ENCODE results near the gene HIPK2. TPM values are rescaled to one million over a fixed set of nuclear protein-coding genes. Genes with fewer than 3 reads are reported as not detected.

The HIPK2 gene
- total RNA-seq, 1 experiment from 2014 or later = 33.4 TPM

DNA sequence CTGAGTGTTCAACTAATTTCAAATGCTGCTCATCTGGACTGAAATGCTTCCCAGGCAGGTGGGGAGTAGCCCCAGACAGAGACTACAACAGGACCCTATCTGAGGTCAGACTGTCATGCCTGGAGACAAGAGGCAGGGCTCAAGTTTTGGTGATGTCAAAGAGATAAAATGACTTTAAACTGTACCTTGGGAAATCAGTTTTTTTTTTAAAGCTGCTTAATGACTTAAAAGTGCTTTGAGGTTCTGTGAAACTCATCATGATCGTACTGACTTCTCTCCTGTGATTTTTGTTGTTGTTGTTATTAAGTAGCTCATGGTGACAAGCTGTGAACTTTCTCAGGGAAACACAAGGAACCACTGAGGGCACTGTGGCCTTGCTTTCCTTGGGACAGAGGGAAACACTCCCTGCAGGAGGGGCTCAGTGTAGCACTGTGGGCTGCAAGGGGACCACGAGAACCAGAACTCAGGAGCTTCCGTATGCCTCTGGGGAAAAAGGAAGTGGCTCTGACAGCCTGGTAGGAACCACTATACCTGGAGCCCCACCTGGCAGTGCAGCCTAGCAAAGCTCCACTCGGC lies 9.5 kb downstream of the HIPK2 start:
- no peak for TF ChIP-seq CTCF (IDR thresholded peaks at IDR 0.05; ENCODE audit: unreplicated experiment)
- intact Hi-C loops (cut with micrococcal nuclease; ENCODE audit: unreplicated experiment) = no loop called here
- Mint-ChIP-seq H3K27ac (ENCODE audit: unreplicated experiment) (no peak overlapping the region), H3K36me3 (ENCODE audit: insufficient read depth, unreplicated experiment) (no peaks in the 10 kb centered on the region), H3K27me3 (ENCODE audit: unreplicated experiment) (no peaks in the 10 kb centered on the region), H3K4me3 (ENCODE audit: low read depth, unreplicated experiment) (no peak overlapping the region), H3K4me1 (ENCODE audit: low read depth, unreplicated experiment) (peaks cover 18% of the 10 kb centered on the region), H3K9me3 (ENCODE audit: low read depth, unreplicated experiment) (no peaks in the 10 kb centered on the region)
- no peak for DNase-seq
- CTCF ChIA-PET = no interaction called here
- BruUV-seq (replicated peaks) = no TSS peak

- no peak overlapping the region for H3K4me3 Mint-ChIP-seq (ENCODE audit: low read depth, unreplicated experiment)
- no TSS peak for BruUV-seq (replicated peaks)
- no peak for TF ChIP-seq CTCF (IDR thresholded peaks at IDR 0.05; ENCODE audit: unreplicated experiment)
- H3K9me3 Mint-ChIP-seq (ENCODE audit: low read depth, unreplicated experiment) = no peaks in the 10 kb centered on the region
- H3K27me3 Mint-ChIP-seq (ENCODE audit: unreplicated experiment) = no peaks in the 10 kb centered on the region
- CTCF ChIA-PET = no interaction called here
- no peak overlapping the region for H3K27ac Mint-ChIP-seq (ENCODE audit: unreplicated experiment)
- H3K4me1 Mint-ChIP-seq (ENCODE audit: low read depth, unreplicated experiment) = peaks cover 26% of the 10 kb centered on the region
- no peaks in the 10 kb centered on the region for H3K36me3 Mint-ChIP-seq (ENCODE audit: insufficient read depth, unreplicated experiment)
- no peak for DNase-seq
- intact Hi-C loops (cut with micrococcal nuclease; ENCODE audit: unreplicated experiment) = no loop called here
These were observed 10.2 kb downstream of the HIPK2 start for GRCh38 chr7:139767561-139767982.

GRCh38 chr7:139765143-139765542 lies 12.7 kb downstream of the HIPK2 start:
- no peaks in the 10 kb centered on the region for H3K27me3 Mint-ChIP-seq (ENCODE audit: unreplicated experiment)
- H3K9me3 Mint-ChIP-seq (ENCODE audit: low read depth, unreplicated experiment) = no peaks in the 10 kb centered on the region
- no peak overlapping the region for H3K27ac Mint-ChIP-seq (ENCODE audit: unreplicated experiment)
- CTCF ChIA-PET = no interaction called here
- no peak for DNase-seq
- no peak for TF ChIP-seq CTCF (IDR thresholded peaks at IDR 0.05; ENCODE audit: unreplicated experiment)
- no peaks in the 10 kb centered on the region for H3K36me3 Mint-ChIP-seq (ENCODE audit: insufficient read depth, unreplicated experiment)
- intact Hi-C loops (cut with micrococcal nuclease; ENCODE audit: unreplicated experiment) = no loop called here
- no TSS peak for BruUV-seq (replicated peaks)
- peaks cover 12% of the 10 kb centered on the region for H3K4me1 Mint-ChIP-seq (ENCODE audit: low read depth, unreplicated experiment)
- H3K4me3 Mint-ChIP-seq (ENCODE audit: low read depth, unreplicated experiment) = no peak overlapping the region

DNA sequence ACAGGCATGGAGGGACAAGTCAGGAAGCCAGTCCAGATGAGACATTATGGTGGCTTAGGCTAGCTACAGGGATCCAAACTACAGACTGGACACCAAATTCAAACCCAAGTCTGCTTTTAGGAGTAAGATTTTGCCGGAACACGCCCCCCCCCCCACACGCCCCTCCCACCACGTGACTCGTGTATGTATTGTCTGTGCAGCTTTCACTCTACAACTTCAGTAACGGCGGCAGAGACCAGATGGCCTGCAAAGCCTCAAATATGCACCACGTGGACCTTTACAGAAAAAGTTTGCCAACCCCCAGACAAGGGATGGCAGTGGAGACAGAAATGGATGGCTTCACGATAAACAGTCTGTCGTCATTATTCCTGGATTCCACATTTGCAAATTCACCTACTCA lies 14.5 kb downstream of the HIPK2 start:
- H3K27ac Mint-ChIP-seq (ENCODE audit: unreplicated experiment) = no peak overlapping the region
- no peaks in the 10 kb centered on the region for H3K27me3 Mint-ChIP-seq (ENCODE audit: unreplicated experiment)
- intact Hi-C loops (cut with micrococcal nuclease; ENCODE audit: unreplicated experiment) = no loop called here
- no peak for TF ChIP-seq CTCF (IDR thresholded peaks at IDR 0.05; ENCODE audit: unreplicated experiment)
- H3K4me1 Mint-ChIP-seq (ENCODE audit: low read depth, unreplicated experiment) = peaks cover 12% of the 10 kb centered on the region
- no peak for DNase-seq
- no TSS peak for BruUV-seq (replicated peaks)
- H3K9me3 Mint-ChIP-seq (ENCODE audit: low read depth, unreplicated experiment) = no peaks in the 10 kb centered on the region
- CTCF ChIA-PET = interaction anchor here (0.5 kb wide), 1 partner anchor 93 kb away, joined by 4 read pairs; no protein-coding TSS in a partner anchor
- no peak overlapping the region for H3K4me3 Mint-ChIP-seq (ENCODE audit: low read depth, unreplicated experiment)
- no peaks in the 10 kb centered on the region for H3K36me3 Mint-ChIP-seq (ENCODE audit: insufficient read depth, unreplicated experiment)

All from Calu3 (cell line).